HCT116 (cell line): Measurements from ENCODE around the gene TMEM214. TPM values are rescaled to one million over a fixed set of nuclear protein-coding genes. Genes with fewer than 3 reads are reported as not detected.

Source experiments
- ATAC-seq: fragments of 200-7000 bp; cut with Tn5 transposase; 2 replicates; pipeline ENCODE4 v1.9.1; 2020; ENCODE audit warnings: mild to moderate bottlenecking, moderate library complexity
- BruUV-seq: library from RNA; stranded (reverse); fragments of 400-500 nt; replicated peaks from 2 replicates; lab custom pipeline; 2021; lab: Mats Ljungman, UMichigan
- CTCF ChIA-PET: fragments of 300-600 bp; sonication (Branson Sonifier 250); formaldehyde crosslinking; loops from one replicate; lab custom pipeline; 2021; ENCODE audit warnings: antibody characterized with exemption; lab: Charles Lee
- POLR2A ChIA-PET: fragments of 300-600, 350-600 bp; sonication (Branson Sonifier 250); formaldehyde crosslinking; loops from one replicate; lab custom pipeline; 2021; ENCODE audit warnings: antibody characterized with exemption; lab: Charles Lee
- RAD21 ChIA-PET, 2 experiments: fragments of 300-600 bp; sonication (Branson Sonifier 250); formaldehyde crosslinking; loops; one replicate each; lab custom pipeline; 2023; ENCODE audit warnings: low total read pairs in 2 of 2; ENCODE audit not compliant: uncharacterized antibody in 2 of 2, unreplicated experiment in 2 of 2, low non-redundant PET in 1 of 2; lab: Charles Lee
- DNase-seq: peaks from one replicate; pipeline ENCODE4 v3.0.0-alpha.2; 2010; ENCODE audit warnings: low read depth, low spot score
- H2AFZ ChIP-seq: fragments of 200-600 bp; shearing (Covaris generic), sonication (generic); 2 replicates; pipeline ENCODE4 v1.6.1; 2017; ENCODE audit warnings: low read depth, mixed run types, mixed read lengths, antibody characterized with exemption, low read length; ENCODE audit not compliant: poor library complexity, severe bottlenecking
- H3K27ac ChIP-seq: 2 replicates; pipeline ENCODE4 v1.5.1; 2012; ENCODE audit warnings: low read depth, low read length
- H3K27me3 ChIP-seq: fragments of 200-600 bp; sonication (generic); 2 replicates; pipeline ENCODE4 v1.6.1; 2016; ENCODE audit warnings: mixed run types, low read length, mixed read lengths; ENCODE audit not compliant: insufficient read depth
- H3K36me3 ChIP-seq, 2 experiments: fragments of 200-500 bp in 1 of 2; fragments of 200-600 bp in 1 of 2; sonication (Bioruptor generic) in 1 of 2; sonication (generic) in 1 of 2; 2 replicates each; pipeline versions ENCODE4 v1.5.1 to v1.6.1; 2014 to 2016; ENCODE audit warnings: low read length in 2 of 2, inconsistent platforms in 1 of 2, mixed read lengths in 1 of 2, mixed run types in 1 of 2; ENCODE audit not compliant: insufficient read depth in 2 of 2, control insufficient read depth in 1 of 2
- H3K4me1 ChIP-seq, 2 experiments: fragments of 200-600 bp in 1 of 2; sonication (generic) in 1 of 2; 2 replicates each; pipeline versions ENCODE4 v1.5.1 to v1.6.1; 2012 to 2017; ENCODE audit warnings: low read length in 2 of 2, inconsistent platforms in 1 of 2, mild to moderate bottlenecking in 1 of 2, mixed read lengths in 1 of 2, mixed run types in 1 of 2, moderate library complexity in 1 of 2; ENCODE audit not compliant: insufficient read depth in 2 of 2, control insufficient read depth in 1 of 2
- H3K4me2 ChIP-seq: fragments of 200-600 bp; sonication (generic); 2 replicates; pipeline ENCODE4 v1.6.1; 2017; ENCODE audit warnings: mixed run types, low read length, mixed read lengths
- H3K4me3 ChIP-seq, 2 experiments: fragments of 200-600 bp in 1 of 2; sonication (generic) in 1 of 2; replicated peaks in 1 of 2; 2 replicates each; pipeline ENCODE4 v1.5.1; 2011 to 2016; ENCODE audit warnings: low read length in 2 of 2, control low read depth in 1 of 2, low read depth in 1 of 2, mild to moderate bottlenecking in 1 of 2, mixed read lengths in 1 of 2, mixed run types in 1 of 2
- H3K79me2 ChIP-seq: fragments of 200-600 bp; sonication (generic); 2 replicates; pipeline ENCODE4 v1.6.1; 2017; ENCODE audit warnings: mild to moderate bottlenecking, mixed run types, low read length, moderate library complexity, mixed read lengths; ENCODE audit not compliant: insufficient read depth
- H3K9ac ChIP-seq: fragments of 200-600 bp; sonication (generic); 2 replicates; pipeline ENCODE4 v1.6.1; 2016; ENCODE audit warnings: low read length, mixed read lengths
- H3K9me2 ChIP-seq: fragments of 200-600 bp; sonication (generic), shearing (Covaris generic); 2 replicates; pipeline ENCODE4 v1.6.1; 2017; ENCODE audit warnings: mixed run types, mild to moderate bottlenecking, moderate library complexity; ENCODE audit not compliant: insufficient read depth
- H3K9me3 ChIP-seq, 2 experiments: fragments of 200-500 bp in 1 of 2; fragments of 200-600 bp in 1 of 2; sonication (Bioruptor generic) in 1 of 2; sonication (generic) in 1 of 2; 2 replicates each; pipeline ENCODE4 v1.6.1; 2014 to 2017; ENCODE audit warnings: low read length in 2 of 2, mixed read lengths in 2 of 2, inconsistent platforms in 1 of 2, low read depth in 1 of 2, mild to moderate bottlenecking in 1 of 2, mixed run types in 1 of 2, moderate library complexity in 1 of 2; ENCODE audit not compliant: control insufficient read depth in 1 of 2, insufficient read depth in 1 of 2
- H4K20me1 ChIP-seq: fragments of 200-600 bp; sonication (generic), shearing (Covaris generic); 2 replicates; pipeline ENCODE4 v1.6.1; 2017; ENCODE audit warnings: mixed run types, mild to moderate bottlenecking, moderate library complexity; ENCODE audit not compliant: insufficient read depth
- CBX3 ChIP-seq: IDR thresholded peaks from 2 replicates; pipeline ENCODE4 v1.6.1; 2012; ENCODE audit warnings: low read depth
- CEBPB ChIP-seq: IDR thresholded peaks from 2 replicates; pipeline ENCODE4 v1.6.1; 2012; ENCODE audit warnings: low read depth
- EGR1 ChIP-seq: IDR thresholded peaks from 2 replicates; pipeline ENCODE4 v1.6.1; 2012; ENCODE audit warnings: low read depth
- ELF1 ChIP-seq: IDR thresholded peaks from 2 replicates; pipeline ENCODE4 v1.6.1; 2012; ENCODE audit warnings: low read depth, borderline replicate concordance
- EZH2 ChIP-seq: fragments of 200-600 bp; sonication (generic); IDR thresholded peaks from 2 replicates; pipeline ENCODE4 v1.6.1; 2017; ENCODE audit warnings: antibody characterized with exemption, mixed run types
- EZH2phosphoT487 ChIP-seq: fragments of 200-600 bp; IDR thresholded peaks from 2 replicates; pipeline ENCODE4 v1.6.1; 2018; ENCODE audit warnings: antibody characterized with exemption, borderline replicate concordance
- FOSL1 ChIP-seq: IDR thresholded peaks from 2 replicates; pipeline ENCODE4 v1.6.1; 2012; ENCODE audit warnings: low read depth
- JUND ChIP-seq: IDR thresholded peaks from 2 replicates; pipeline ENCODE4 v1.6.1; 2012
- MAX ChIP-seq: IDR thresholded peaks from 2 replicates; pipeline ENCODE4 v1.6.1; 2012
- POLR2A ChIP-seq: IDR thresholded peaks from 2 replicates; pipeline ENCODE4 v1.7.0; 2011; ENCODE audit warnings: borderline replicate concordance; ENCODE audit not compliant: insufficient read depth, insufficient read length; ENCODE audit errors: extremely low read depth
- POLR2AphosphoS5 ChIP-seq: IDR thresholded peaks from 2 replicates; pipeline ENCODE4 v1.6.1; 2011; ENCODE audit warnings: mild to moderate bottlenecking, low read depth, low read length, moderate library complexity
- SIN3A ChIP-seq: IDR thresholded peaks from 2 replicates; pipeline ENCODE4 v1.6.1; 2012; ENCODE audit warnings: low read depth
- SRF ChIP-seq: IDR thresholded peaks from 2 replicates; pipeline ENCODE4 v1.6.1; 2012; ENCODE audit warnings: low read depth
- TCF7L2 ChIP-seq: IDR thresholded peaks from 2 replicates; pipeline ENCODE4 v1.7.0; 2011; ENCODE audit warnings: borderline replicate concordance, inconsistent platforms; ENCODE audit not compliant: insufficient read depth, insufficient read length; ENCODE audit errors: extremely low read depth
- YY1 ChIP-seq: IDR thresholded peaks from 2 replicates; pipeline ENCODE4 v1.6.1; 2011; ENCODE audit warnings: low read length, low read depth, moderate library complexity, mild to moderate bottlenecking; ENCODE audit not compliant: insufficient replicate concordance; ENCODE audit errors: extremely low read depth
- ZNF274 ChIP-seq: fragments of 200-500 bp; sonication (Bioruptor generic); IDR thresholded peaks from 2 replicates; pipeline ENCODE4 v1.6.1; 2014; ENCODE audit warnings: mild to moderate bottlenecking, low read depth, low read length, inconsistent platforms
- intact Hi-C: fragments of 100-400 bp; cut with micrococcal nuclease; formaldehyde crosslinking; loops from 2 replicates; pipeline ENCODE4 v1.10.0; 2022
- total RNA-seq: library from RNA; stranded (reverse); gene quantifications from one replicate; pipeline ENCODE4 v1.2.1, GENCODE V29; 2021; ENCODE audit not compliant: unreplicated experiment
- TF ChIP-seq, protein P1 (sequence below): IDR thresholded peaks from 2 replicates; pipeline ENCODE4 v1.6.1; 2012; ENCODE audit warnings: low read depth
- TF ChIP-seq, protein P2 (sequence below): IDR thresholded peaks from 2 replicates; pipeline ENCODE4 v1.6.1; 2011; ENCODE audit warnings: mild to moderate bottlenecking, low read length, moderate library complexity; ENCODE audit not compliant: insufficient replicate concordance; ENCODE audit errors: extremely low read depth
- TF ChIP-seq, protein P3 (sequence below), 3 experiments: fragments of 200-600 bp in 1 of 3; sonication (generic) in 1 of 3; IDR thresholded peaks in 2 of 3; conservative IDR thresholded peaks in 1 of 3; 2 replicates each; pipeline ENCODE4 v1.5.1; 2012 to 2017; ENCODE audit warnings: low read depth in 2 of 3, low read length in 2 of 3, antibody characterized with exemption in 1 of 3, borderline replicate concordance in 1 of 3, control low read depth in 1 of 3, mild to moderate bottlenecking in 1 of 3, mixed read lengths in 1 of 3, mixed run types in 1 of 3, moderate library complexity in 1 of 3; ENCODE audit not compliant: insufficient read depth in 1 of 3

Gene TMEM214
- total RNA-seq, 1 experiment from 2014 or later, result 69.8 TPM

GRCh38 chr2:27081984-27082772 lies 49.4 kb downstream of the TMEM214 start:
- Histone ChIP-seq H3K9me3 (no peaks in the 10 kb centered on the region), H3K9ac (no peak overlapping the region), H4K20me1 (no peaks in the 10 kb centered on the region), H3K9me2 (no peaks in the 10 kb centered on the region), H2AFZ (no peak overlapping the region), H3K36me3 (no peaks in the 10 kb centered on the region), H3K4me3 (0 out of 4 replicates have a peak overlapping the region, but pooled peaks of 1 of the 2 experiments have one; percentile 48), H3K4me2 (peak overlapping the region; percentile 81), H3K27ac (peak overlapping the region; percentile 52), H3K79me2 (no peaks in the 10 kb centered on the region), H3K27me3 (no peaks in the 10 kb centered on the region), H3K4me1 (peaks cover 13 to 36% of the 10 kb centered on the region in 2 experiments)
- TF ChIP-seq EZH2 (no peak), TCF7L2 (no peak), YY1 (no peak), POLR2A (no peak), EGR1 (no peak), CBX3 (no peak), CEBPB (no peak), POLR2AphosphoS5 (no peak), ELF1 (no peak), FOSL1 (no peak), ZNF274 (no peak), MAX (no peak), SIN3A (no peak), EZH2phosphoT487 (no peak), JUND (no peak), SRF (no peak)
- TF ChIP-seq, protein P1, sequence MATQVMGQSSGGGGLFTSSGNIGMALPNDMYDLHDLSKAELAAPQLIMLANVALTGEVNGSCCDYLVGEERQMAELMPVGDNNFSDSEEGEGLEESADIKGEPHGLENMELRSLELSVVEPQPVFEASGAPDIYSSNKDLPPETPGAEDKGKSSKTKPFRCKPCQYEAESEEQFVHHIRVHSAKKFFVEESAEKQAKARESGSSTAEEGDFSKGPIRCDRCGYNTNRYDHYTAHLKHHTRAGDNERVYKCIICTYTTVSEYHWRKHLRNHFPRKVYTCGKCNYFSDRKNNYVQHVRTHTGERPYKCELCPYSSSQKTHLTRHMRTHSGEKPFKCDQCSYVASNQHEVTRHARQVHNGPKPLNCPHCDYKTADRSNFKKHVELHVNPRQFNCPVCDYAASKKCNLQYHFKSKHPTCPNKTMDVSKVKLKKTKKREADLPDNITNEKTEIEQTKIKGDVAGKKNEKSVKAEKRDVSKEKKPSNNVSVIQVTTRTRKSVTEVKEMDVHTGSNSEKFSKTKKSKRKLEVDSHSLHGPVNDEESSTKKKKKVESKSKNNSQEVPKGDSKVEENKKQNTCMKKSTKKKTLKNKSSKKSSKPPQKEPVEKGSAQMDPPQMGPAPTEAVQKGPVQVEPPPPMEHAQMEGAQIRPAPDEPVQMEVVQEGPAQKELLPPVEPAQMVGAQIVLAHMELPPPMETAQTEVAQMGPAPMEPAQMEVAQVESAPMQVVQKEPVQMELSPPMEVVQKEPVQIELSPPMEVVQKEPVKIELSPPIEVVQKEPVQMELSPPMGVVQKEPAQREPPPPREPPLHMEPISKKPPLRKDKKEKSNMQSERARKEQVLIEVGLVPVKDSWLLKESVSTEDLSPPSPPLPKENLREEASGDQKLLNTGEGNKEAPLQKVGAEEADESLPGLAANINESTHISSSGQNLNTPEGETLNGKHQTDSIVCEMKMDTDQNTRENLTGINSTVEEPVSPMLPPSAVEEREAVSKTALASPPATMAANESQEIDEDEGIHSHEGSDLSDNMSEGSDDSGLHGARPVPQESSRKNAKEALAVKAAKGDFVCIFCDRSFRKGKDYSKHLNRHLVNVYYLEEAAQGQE, result no peak
- TF ChIP-seq, protein P2, sequence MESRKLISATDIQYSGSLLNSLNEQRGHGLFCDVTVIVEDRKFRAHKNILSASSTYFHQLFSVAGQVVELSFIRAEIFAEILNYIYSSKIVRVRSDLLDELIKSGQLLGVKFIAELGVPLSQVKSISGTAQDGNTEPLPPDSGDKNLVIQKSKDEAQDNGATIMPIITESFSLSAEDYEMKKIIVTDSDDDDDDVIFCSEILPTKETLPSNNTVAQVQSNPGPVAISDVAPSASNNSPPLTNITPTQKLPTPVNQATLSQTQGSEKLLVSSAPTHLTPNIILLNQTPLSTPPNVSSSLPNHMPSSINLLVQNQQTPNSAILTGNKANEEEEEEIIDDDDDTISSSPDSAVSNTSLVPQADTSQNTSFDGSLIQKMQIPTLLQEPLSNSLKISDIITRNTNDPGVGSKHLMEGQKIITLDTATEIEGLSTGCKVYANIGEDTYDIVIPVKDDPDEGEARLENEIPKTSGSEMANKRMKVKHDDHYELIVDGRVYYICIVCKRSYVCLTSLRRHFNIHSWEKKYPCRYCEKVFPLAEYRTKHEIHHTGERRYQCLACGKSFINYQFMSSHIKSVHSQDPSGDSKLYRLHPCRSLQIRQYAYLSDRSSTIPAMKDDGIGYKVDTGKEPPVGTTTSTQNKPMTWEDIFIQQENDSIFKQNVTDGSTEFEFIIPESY, result no peak
- TF ChIP-seq, protein P3, sequence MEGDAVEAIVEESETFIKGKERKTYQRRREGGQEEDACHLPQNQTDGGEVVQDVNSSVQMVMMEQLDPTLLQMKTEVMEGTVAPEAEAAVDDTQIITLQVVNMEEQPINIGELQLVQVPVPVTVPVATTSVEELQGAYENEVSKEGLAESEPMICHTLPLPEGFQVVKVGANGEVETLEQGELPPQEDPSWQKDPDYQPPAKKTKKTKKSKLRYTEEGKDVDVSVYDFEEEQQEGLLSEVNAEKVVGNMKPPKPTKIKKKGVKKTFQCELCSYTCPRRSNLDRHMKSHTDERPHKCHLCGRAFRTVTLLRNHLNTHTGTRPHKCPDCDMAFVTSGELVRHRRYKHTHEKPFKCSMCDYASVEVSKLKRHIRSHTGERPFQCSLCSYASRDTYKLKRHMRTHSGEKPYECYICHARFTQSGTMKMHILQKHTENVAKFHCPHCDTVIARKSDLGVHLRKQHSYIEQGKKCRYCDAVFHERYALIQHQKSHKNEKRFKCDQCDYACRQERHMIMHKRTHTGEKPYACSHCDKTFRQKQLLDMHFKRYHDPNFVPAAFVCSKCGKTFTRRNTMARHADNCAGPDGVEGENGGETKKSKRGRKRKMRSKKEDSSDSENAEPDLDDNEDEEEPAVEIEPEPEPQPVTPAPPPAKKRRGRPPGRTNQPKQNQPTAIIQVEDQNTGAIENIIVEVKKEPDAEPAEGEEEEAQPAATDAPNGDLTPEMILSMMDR (IDR thresholded peaks at IDR 0.05 in 2 of 3, conservative IDR thresholded peaks at IDR 0.05 in 1 of 3; ENCODE audit: borderline replicate concordance in 1 of 3, insufficient read depth in 1 of 3, low read depth in 2 of 3, low read length in 2 of 3), result no peak
- no peak for ATAC-seq
- RAD21 ChIA-PET, result interaction anchor here in 1 of 2 experiments (1.6 kb wide), 1 partner anchor 120 kb away, joined by 4 read pairs; no protein-coding TSS in a partner anchor
- intact Hi-C loops, result no loop called here
- no peak for DNase-seq
- POLR2A ChIA-PET, result interaction anchor here (0.9 to 1.3 kb wide), 3 partner anchors 11 to 210 kb away, joined by 4 to 7 read pairs (median 6); partner anchors contain the start of gene OST4
- no TSS peak for BruUV-seq
- CTCF ChIA-PET, result interaction anchor here (1.1 to 1.3 kb wide), 4 partner anchors 9 to 156 kb away, joined by 3 to 6 read pairs (median 4); partner anchors contain the start of gene OST4
